HEK293T (cell line): Measurements from ENCODE around the gene FABP6.

ENCODE experiments used
- ARNT ChIP-seq: fragments of 450-650 bp; IDR thresholded peaks from 2 replicates; pipeline ENCODE4 v1.6.1; 2017; ENCODE audit warnings: mild to moderate bottlenecking
- BHLHE40 ChIP-seq: fragments of 450-650 bp; IDR thresholded peaks from 2 replicates; pipeline ENCODE4 v1.6.1; 2016; ENCODE audit warnings: mild to moderate bottlenecking, moderate library complexity, borderline replicate concordance
- CTBP1 ChIP-seq: fragments of 450-650 bp; IDR thresholded peaks from 2 replicates; pipeline ENCODE4 v1.6.1; 2016; ENCODE audit warnings: borderline replicate concordance
- FOXA1 ChIP-seq: fragments of 450-650 bp; IDR thresholded peaks from 2 replicates; pipeline ENCODE4 v1.6.1; 2016; ENCODE audit warnings: mild to moderate bottlenecking
- FOXK2 ChIP-seq: fragments of 450-650 bp; IDR thresholded peaks from 2 replicates; pipeline ENCODE4 v1.6.1; 2016; ENCODE audit warnings: mild to moderate bottlenecking
- FOXM1 ChIP-seq: fragments of 450-650 bp; IDR thresholded peaks from 2 replicates; pipeline ENCODE4 v1.6.1; 2017; ENCODE audit warnings: mild to moderate bottlenecking, borderline replicate concordance
- HDGF ChIP-seq: fragments of 450-650 bp; IDR thresholded peaks from 2 replicates; pipeline ENCODE4 v1.6.1; 2017; ENCODE audit warnings: antibody characterized with exemption, borderline replicate concordance
- NFRKB ChIP-seq: fragments of 450-650 bp; IDR thresholded peaks from 2 replicates; pipeline ENCODE4 v1.6.1; 2016; ENCODE audit warnings: mild to moderate bottlenecking, moderate library complexity
- PKNOX1 ChIP-seq: fragments of 450-650 bp; IDR thresholded peaks from 2 replicates; pipeline ENCODE4 v1.6.1; 2016
- SP1 ChIP-seq: fragments of 450-650 bp; IDR thresholded peaks from 2 replicates; pipeline ENCODE4 v1.6.1; 2017
- SUZ12 ChIP-seq: fragments of 450-650 bp; IDR thresholded peaks from 2 replicates; pipeline ENCODE4 v1.6.1; 2016; ENCODE audit warnings: mild to moderate bottlenecking
- ZNF384 ChIP-seq: fragments of 450-650 bp; IDR thresholded peaks from 2 replicates; pipeline ENCODE4 v1.6.1; 2016

- no peak for TF ChIP-seq HDGF
- TF ChIP-seq FOXK2, result no peak
- TF ChIP-seq SP1, result no peak
- TF ChIP-seq SUZ12, result no peak
- TF ChIP-seq ZNF384, result no peak
- no peak for TF ChIP-seq NFRKB
- TF ChIP-seq BHLHE40, result no peak
- TF ChIP-seq PKNOX1, result no peak
- TF ChIP-seq ARNT, result no peak
- no peak for TF ChIP-seq FOXA1
- TF ChIP-seq FOXM1, result no peak
- TF ChIP-seq CTBP1, result no peak
Measured at GRCh38 chr5:160242145-160242544, 12.8 kb downstream of the FABP6 start.
